GM21528 (cell line): ENCODE measurements around the gene SPATA25.
"Not testable (repeated sequence)": the region's sequence is repeated elsewhere in the genome, so short reads cannot be mapped to it uniquely, and the experiment has no call there.

ENCODE experiments used
- ATAC-seq: cut with Tn5 transposase; IDR thresholded peaks from one replicate; pipeline ENCODE4 v1.9.1; 2021; ENCODE audit warnings: mild to moderate bottlenecking, moderate library complexity; ENCODE audit not compliant: unreplicated experiment, low FRiP score

Gene SPATA25

GRCh38 chr20:45896641-45897161 is 9.3 kb upstream of the SPATA25 start:
- no peak for ATAC-seq

DNA sequence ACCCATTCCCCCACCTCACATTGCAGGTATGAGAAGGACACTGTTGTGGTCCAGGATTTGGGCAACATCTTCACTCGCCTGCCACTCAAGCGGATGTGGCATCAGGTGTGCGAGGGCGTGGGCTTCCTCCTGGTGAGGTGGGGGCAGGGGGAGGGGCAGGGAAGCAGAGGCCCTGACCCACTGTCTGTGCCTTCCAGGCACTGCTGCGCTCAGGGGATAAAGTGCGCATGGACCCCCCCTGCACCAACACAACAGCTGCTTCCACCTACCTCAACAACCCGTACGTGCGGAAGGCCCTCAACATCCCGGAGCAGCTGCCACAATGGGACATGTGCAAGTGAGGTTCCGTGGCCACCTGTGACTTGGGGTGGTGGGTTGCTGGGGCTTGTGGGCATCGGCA is 7.4 kb upstream of the SPATA25 start:
- no peak for ATAC-seq

DNA sequence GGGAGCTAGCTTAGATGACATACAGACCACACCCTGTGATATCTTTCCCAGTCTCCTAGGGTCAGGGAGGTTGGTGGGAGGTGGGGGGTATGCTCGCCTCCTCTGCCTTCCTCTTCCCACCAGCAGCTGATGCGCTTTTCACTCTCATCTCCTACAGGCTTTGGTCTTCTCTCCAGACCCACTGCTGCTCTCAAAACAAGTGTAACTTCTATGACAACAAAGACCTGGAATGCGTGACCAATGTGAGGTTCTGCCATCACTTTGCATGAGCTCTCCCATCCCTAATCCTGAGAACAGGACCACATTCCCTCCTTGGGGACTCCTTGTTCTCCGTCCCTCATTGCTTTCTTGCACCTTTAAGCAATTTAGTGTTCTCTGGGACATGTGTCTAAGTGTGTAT is 6.4 kb upstream of the SPATA25 start:
- no peak for ATAC-seq

DNA sequence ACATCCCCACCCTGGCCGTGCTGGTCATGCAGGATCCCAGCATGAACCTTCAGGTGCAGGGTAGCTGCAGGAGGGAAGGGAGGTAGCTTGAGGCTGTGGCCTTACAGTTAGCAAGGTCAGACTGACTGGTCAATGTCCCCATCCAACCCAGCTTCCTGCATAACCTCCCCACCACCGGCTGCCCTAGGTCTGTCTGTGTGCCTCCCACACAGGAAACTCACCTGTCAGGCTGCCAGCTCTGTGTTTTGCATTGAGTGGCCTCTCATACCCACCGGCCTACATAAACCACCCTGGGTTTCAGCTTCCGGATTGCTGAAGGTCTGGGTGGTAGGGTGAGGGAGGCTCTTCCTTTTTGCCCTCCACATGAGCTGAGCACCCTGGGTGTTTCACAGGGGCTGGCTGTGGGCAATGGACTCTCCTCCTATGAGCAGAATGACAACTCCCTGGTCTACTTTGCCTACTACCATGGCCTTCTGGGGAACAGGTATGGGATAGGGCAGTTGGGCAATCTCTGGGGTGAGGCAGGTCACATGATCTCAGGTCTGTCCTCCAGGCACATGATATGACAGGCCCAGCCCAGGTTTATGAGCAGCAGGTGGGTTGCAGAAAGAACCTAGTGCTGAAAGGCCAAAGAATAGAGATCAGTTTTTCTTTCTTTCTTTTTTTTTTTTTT is 5.5 kb upstream of the SPATA25 start:
- no peak for ATAC-seq

DNA sequence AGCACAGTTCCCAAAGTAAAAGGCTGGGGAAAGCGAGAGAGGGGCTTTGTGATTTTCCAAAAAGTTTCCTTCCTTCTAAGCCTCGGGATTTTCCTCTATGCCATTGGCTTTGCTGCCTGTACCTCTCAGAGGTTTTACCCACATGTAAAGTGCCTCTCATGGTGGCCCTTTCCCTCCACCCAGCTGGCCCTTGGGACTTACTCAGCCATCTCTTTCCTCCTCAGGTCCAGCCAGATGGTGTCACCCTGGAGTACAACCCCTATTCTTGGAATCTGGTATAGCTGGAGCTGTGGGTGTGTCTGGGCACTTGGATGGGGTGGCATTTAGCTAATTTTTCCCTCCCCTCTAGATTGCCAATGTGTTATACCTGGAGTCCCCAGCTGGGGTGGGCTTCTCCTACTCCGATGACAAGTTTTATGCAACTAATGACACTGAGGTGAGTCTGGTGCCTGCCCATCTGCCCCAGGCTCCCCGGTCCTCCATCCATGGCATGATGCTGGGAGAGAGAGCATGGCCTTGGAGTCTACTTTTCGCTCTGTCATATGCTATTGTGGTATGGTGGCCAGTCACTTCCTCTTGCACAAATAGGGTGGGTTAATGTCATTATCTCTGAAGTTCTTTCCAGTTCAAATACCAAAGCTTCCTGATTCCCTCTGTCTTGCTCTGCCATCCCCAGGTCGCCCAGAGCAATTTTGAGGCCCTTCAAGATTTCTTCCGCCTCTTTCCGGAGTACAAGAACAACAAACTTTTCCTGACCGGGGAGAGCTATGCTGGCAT is 4.8 kb upstream of the SPATA25 start:
- ATAC-seq: no peak

DNA sequence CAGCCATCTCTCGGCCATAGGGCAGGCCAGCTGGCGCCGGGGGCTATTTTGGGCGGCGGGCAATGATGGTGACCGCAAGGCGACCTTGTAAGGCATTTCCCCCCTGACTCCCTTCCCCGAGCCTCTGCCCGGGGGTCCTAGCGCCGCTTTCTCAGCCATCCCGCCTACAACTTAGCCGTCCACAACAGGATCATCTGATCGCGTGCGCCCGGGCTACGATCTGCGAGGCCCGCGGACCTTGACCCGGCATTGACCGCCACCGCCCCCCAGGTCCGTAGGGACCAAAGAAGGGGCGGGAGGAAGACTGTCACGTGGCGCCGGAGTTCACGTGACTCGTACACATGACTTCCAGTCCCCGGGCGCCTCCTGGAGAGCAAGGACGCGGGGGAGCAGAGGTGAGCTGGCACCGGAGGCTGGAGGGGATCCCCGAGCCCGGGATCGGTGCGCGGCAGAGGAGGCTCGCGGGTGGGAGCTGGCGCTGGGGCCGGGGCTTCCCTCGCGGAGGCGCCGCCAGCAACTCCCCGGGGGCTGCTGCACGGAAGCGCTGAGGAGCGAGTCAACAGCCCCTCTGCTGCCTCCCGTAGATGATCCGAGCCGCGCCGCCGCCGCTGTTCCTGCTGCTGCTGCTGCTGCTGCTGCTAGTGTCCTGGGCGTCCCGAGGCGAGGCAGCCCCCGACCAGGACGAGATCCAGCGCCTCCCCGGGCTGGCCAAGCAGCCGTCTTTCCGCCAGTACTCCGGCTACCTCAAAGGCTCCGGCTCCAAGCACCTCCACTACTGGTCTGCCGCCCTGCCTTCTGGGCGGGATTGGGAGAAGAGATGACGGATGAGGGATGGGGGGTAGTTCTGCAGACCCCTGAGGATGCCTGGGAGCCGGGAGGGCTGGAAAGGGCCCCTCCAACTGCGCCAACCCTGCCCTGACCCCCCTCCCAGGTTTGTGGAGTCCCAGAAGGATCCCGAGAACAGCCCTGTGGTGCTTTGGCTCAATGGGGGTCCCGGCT is 3.9 kb upstream of the SPATA25 start, which contains the start of the genes CTSA and NEURL2:
CTSA (plus strand) TSS at position 351 of the 999 bp plus-strand sequence; CDS start at position 585, 234 bp downstream.
NEURL2 (minus strand) TSS at position 224 of the 999 bp plus-strand sequence; CDS start at position 7, 217 bp downstream.
- ATAC-seq: peak; percentile 72

DNA sequence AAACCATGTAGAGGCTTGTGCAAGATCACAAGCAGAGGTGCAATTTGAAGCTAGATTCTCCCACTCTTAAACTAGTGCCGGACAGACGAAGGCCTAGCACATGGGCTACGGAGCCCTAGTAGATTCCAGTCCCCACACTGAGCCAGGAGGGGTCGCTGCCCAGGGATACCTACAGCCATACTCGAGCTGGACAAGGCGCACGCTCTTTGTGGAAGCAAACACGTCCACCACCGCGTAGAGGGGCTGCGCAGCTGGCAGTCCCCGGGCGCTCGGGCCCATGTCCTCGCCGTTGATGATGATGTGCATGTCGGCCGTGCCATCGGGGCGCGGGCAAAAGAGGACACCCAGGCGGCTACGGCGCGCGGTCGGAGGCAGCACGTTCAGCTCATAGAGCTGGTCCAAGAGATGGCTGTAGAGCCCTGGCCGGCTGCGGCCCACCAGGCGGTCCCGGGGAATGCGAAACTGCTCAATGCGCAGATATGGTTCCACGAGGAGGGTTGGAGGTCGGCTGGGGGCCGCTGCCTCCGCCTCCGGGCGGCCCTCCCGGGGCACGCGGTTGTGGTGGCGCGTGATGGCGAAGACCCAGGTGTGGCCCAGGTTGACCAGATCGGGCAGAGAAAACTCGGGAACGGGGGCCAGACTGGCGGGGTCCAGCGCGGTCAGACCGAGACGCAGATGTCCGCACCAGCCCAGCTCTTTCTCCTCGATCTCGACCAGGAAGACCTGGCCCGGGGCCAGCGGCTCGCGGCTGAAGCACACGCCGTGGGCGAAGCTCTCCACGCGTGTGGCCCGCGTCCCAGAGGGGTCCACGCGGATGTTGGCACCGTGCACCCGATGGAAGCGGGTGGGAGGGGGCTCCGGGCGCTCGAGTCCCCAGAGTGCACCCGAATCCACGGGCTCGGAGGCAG is 2.9 kb upstream of the SPATA25 start:
- ATAC-seq: peak; percentile 8

GRCh38 chr20:45888681-45889080 is 1.3 kb upstream of the SPATA25 start:
- no peak for ATAC-seq

GRCh38 chr20:45886590-45887345 is 654 bp downstream of the SPATA25 start:
- no peak for ATAC-seq

DNA sequence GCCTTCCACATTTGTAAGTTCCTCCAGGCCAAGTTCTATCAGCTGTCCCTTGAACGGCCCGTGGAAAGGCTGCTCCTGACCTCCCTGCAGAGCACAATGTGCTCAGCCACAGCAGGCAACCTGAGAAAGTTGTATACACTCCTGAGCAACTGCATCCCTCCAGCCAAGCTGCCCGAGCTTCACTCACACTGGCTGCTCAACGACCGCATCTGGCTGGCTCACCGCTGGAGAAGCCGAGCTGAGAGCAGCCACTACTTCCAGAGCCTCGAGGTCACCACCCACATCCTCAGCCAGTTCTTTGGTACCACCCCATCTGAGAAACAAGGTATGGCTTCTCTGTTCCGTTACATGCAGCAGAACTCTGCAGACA is 4.3 kb downstream of the SPATA25 start:
- ATAC-seq: no peak

DNA sequence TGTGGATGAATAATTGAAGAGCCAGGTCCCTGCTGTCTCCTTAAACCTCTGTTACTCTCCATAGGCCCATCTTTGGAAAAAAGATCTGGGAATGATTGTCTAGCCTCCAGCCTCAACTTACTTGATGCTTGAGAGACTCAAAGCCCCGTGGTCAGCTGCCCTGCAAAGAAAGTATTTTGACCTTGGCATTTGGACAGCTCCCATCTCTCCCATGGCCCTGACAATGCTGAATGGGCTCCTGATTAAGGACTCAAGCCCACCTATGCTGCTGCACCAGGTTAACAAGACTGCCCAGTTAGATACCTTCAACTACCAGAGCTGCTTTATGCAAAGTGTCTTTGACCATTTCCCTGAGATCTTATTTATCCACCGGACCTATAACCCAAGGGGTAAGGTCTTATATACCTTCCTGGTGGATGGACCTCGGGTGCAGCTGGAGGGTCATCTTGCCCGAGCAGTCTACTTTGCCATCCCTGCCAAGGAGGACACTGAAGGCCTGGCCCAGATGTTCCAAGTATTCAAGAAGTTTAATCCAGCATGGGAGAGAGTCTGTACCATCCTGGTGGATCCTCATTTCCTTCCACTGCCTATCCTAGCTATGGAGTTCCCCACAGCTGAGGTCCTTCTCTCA is 4.8 kb downstream of the SPATA25 start:
- no peak for ATAC-seq

DNA sequence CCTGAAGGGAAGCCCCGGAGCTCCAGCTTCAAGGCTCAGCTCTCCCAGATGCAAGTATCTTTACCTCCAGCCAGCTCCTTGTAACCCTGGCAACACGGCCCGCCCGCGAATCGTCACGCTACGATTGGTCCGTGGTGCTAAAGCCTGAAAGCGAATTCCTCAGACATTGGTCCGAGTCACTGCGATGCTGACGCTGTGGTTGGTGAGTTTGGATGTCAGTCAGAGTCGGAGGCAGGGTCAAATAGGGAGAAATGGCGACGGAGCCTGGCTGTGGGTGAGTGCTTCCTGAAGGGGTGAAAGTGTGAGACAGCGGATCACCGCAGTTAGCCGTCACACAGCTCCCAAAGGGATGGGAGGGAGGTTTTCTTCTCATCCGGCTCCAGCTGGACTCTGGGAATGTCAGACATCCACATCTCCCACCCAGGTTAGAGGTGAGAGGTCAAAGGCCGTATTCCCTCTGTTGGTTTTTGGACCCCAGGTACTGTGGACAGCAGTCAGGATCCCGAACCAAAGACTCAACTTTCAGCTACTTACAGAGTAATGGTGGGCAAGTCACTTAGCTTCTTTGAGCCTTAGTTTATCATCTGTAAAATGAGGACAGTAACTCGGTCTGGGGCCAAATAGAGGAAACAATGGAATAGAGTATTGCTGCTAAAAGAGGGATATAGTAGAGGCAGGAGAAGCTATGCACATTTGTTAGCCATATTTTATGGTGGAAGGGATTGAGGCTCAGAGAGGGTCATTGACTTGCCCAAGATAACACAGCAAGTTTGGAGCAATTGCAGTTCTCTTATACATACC is 6.2 kb downstream of the SPATA25 start, which contains the start of gene ZSWIM1:
ZSWIM1 (plus strand) TSS at position 240 of the 801 bp plus-strand sequence. CDS start 1,366 bp downstream, outside the sequence.
- peak; percentile 97 for ATAC-seq

DNA sequence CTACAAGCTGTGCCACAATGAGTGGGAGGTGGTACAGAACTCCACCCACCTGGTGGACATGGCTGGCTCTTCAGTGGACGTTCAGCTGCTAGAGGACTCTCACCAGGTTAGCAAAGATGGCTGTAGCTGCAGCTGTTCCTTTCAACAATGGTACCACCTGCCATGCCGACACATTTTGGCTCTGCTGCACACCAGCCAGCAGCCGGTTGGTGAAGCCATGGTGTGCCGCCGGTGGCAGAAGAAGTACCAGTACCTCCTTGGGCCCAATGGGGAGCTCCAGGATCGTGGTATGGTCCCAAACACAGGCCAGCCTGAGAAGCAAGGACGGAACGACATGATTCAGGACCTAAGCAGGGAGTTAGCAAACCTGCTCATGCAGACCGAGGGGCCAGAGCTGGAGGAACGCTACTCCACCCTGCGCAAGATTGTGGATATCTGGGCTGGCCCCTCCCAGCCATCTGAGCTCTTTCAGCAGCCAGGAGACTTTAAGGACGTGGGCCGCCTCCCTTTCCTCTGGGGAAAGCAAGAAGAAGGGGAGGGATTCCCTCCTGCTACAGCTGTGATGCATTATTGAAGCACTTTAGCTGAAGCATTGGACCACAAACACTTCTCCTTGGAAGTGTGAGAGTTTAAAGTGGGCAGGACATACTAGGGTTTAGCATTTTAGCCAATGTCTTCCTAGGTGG is 9.2 kb downstream of the SPATA25 start:
- ATAC-seq: no peak

DNA sequence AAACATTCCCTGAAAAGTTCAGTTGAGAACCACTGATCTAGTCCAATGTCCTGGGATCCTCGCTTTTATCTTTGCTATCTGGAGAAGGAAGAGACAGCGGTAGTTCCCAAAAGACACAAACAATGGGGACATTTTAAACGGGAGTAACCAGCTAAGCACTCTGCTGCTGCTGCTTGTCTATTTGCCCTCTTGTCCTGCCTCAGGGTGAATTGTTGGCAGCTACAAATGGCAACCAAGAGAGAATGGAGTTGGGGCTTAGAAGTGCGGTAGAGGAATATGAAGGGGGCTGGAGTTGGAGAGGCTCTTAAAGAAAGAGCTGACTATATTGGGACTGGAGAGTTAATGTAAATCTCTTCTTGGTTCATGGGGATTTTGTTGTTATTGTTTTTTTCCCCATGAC is 12.8 kb downstream of the SPATA25 start:
- ATAC-seq: no peak

DNA sequence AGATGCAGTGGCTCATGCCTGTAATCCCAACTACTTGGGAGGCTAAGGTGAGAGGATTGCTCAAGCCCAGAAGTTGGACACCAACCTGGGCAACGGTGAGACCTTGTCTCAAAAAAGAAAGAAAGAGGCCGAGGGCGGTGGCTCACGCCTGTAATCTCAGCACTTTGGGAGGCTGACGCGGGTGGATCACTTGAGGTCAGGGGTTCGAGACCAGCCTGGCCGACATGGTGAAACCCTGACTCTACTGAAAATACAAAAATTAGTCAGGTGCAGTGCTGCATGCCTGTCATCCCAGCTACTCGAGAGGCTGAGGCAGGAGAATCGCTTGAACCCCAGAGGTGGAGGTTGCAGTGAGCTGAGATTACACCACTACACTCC is 13.3 kb downstream of the SPATA25 start:
- not testable (repeated sequence) for ATAC-seq

DNA sequence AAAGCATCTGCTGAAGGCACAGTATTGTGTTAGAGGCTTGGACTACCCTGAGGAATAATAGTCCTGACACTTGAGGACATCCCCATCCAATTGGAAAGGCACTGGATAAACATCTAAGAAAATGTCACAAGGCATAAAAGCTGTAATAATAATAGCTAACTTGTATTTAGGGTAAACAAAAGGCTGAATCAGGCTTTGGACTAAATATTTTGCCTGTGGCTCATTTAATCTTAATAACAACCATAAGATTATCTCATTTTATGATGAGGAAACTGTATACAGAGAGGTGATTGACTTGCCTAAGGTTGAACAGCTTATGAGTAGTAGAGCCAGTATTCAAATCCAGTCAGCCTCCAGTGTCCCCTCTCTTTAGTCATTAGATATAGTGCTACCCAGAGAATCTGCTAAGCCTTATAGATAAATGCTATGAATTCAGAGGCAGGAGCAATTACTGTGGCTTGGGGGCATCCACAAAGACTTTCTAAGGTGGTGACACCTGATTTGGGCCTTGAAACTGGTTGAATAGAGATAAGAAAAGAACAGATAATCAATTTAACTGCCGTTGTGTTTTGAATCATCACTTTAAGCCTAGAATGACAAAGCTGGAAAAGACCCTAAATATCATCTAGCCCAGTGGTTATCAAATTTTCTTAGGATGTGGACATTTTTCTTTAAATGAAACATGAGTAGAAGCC is 13.9 kb downstream of the SPATA25 start:
- no peak for ATAC-seq
